K562 (cell line): ENCODE data around the gene NPY4R.
"Not testable (repeated sequence)": the region's sequence is repeated elsewhere in the genome, so short reads cannot be mapped to it uniquely, and the experiment has no call there.

ENCODE experiments used
- CEBPB ChIP-seq: fragments of 450-650 bp; IDR thresholded peaks from 2 replicates; pipeline ENCODE4 v1.6.1; 2016; ENCODE audit warnings: missing genetic modification characterization, missing compliant biosample characterization
- CHD4 ChIP-seq: fragments of 200-600 bp; sonication (generic); IDR thresholded peaks from 3 replicates; pipeline ENCODE4 v1.6.1; 2012; ENCODE audit warnings: low read depth, mild to moderate bottlenecking, mixed read lengths, low read length, inconsistent platforms; ENCODE audit not compliant: insufficient read depth, insufficient replicate concordance, poor library complexity, severe bottlenecking
- HDAC2 ChIP-seq: fragments of 450-650 bp; IDR thresholded peaks from 2 replicates; pipeline ENCODE4 v1.6.1; 2016; ENCODE audit warnings: mild to moderate bottlenecking
- POLR2A ChIP-seq: fragments of 450-650 bp; conservative IDR thresholded peaks from 2 replicates; pipeline ENCODE4 v1.6.1; 2016

DNA sequence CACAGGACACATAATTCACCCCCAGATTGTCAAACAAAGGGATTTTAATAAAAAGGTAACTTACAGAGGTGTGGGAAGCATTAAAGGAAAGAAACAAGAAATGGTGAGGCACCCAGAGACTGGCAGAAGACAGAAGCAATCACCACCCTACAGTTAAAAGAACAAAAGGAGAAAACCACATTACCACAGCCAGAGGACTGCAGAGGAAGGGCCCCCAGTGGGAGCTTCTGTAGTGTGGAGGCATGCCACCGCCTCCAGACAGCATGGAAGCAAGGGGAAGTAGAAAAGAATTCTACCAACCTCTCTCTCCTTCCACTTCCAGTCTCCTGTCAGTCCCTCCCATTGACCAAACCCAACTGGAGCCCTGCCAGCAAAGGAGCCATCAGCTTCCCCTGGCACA lies 4.4 kb upstream of the NPY4R start:
- not testable (repeated sequence) for TF ChIP-seq CHD4; CEBPB (tag); HDAC2; POLR2A
